Measurements from ENCODE around the gene ZNF211. TPM values are rescaled to one million over a fixed set of nuclear protein-coding genes. Genes with fewer than 3 reads are reported as not detected.

ZNF211 gene
- total RNA-seq, 1 experiment from 2014 or later = 12.9 TPM

- Histone ChIP-seq H2BK5ac (ENCODE audit: insufficient read length, low read length) (no peak overlapping the region), H2BK120ac (ENCODE audit: low read depth, low read length, poor library complexity, severe bottlenecking) (no peak overlapping the region), H3K9ac (ENCODE audit: extremely low read depth, insufficient read length, low read length) (no peak overlapping the region), H3K27ac (ENCODE audit: insufficient read length, low read depth, low read length) (no peak overlapping the region), H3K4ac (ENCODE audit: low read depth, low read length) (no peak overlapping the region), H4K8ac (replicated peaks; ENCODE audit: insufficient read length, low read depth, low read length) (no peak overlapping the region), H2AFZ (ENCODE audit: low read length) (no peak overlapping the region), H3K18ac (ENCODE audit: insufficient read length, low read depth, low read length) (no peak overlapping the region), H3K23me2 (ENCODE audit: insufficient read length, low read depth, low read length, poor library complexity, severe bottlenecking) (no peaks in the 10 kb centered on the region), H2BK12ac (ENCODE audit: insufficient read length, low read depth, low read length) (no peak overlapping the region), H4K5ac (ENCODE audit: insufficient read length, low read depth, low read length) (no peak overlapping the region), H3K4me1 (ENCODE audit: insufficient read depth, low read length) (peaks cover 4% of the 10 kb centered on the region; the same call in 1 of the 2 replicates), H3K4me2 (ENCODE audit: insufficient read depth, insufficient read length, low read length) (no peak overlapping the region), H2BK15ac (ENCODE audit: low read depth, low read length) (no peak overlapping the region), H3K79me1 (ENCODE audit: insufficient read depth, low read depth, low read length, poor library complexity, severe bottlenecking) (no peaks in the 10 kb centered on the region), H2AK5ac (ENCODE audit: insufficient read length, low read length) (no peak overlapping the region), H3K27me3 (ENCODE audit: insufficient read depth, low read length) (no peaks in the 10 kb centered on the region), H4K91ac (ENCODE audit: insufficient read length, low read depth, low read length) (no peak overlapping the region), H2BK20ac (ENCODE audit: low read depth, low read length, poor library complexity, severe bottlenecking) (no peak overlapping the region), H3T11ph (ENCODE audit: low read length) (no peak overlapping the region), H3K14ac (ENCODE audit: insufficient read depth, low read length) (no peak overlapping the region), H3K56ac (ENCODE audit: insufficient read length, low read depth, low read length) (no peak overlapping the region), H4K20me1 (ENCODE audit: control insufficient read depth, insufficient read depth, insufficient read length) (no peaks in the 10 kb centered on the region), H3K23ac (ENCODE audit: insufficient read length, low read depth, low read length) (no peak overlapping the region), H3K79me2 (ENCODE audit: insufficient read depth, low read length) (no peaks in the 10 kb centered on the region), H3K9me3 (ENCODE audit: control insufficient read depth, low read depth, low read length) (no peaks in the 10 kb centered on the region)
- WGBS (ENCODE audit: extremely low coverage, insufficient read length, low lambda C conversion rate) = no CpG with 5 or more reads among the region's 2 CpGs
- peaks cover 0 to 18% of the 10 kb centered on the region in 2 experiments for H3K9me3 Mint-ChIP-seq
- TF ChIP-seq, protein P1, sequence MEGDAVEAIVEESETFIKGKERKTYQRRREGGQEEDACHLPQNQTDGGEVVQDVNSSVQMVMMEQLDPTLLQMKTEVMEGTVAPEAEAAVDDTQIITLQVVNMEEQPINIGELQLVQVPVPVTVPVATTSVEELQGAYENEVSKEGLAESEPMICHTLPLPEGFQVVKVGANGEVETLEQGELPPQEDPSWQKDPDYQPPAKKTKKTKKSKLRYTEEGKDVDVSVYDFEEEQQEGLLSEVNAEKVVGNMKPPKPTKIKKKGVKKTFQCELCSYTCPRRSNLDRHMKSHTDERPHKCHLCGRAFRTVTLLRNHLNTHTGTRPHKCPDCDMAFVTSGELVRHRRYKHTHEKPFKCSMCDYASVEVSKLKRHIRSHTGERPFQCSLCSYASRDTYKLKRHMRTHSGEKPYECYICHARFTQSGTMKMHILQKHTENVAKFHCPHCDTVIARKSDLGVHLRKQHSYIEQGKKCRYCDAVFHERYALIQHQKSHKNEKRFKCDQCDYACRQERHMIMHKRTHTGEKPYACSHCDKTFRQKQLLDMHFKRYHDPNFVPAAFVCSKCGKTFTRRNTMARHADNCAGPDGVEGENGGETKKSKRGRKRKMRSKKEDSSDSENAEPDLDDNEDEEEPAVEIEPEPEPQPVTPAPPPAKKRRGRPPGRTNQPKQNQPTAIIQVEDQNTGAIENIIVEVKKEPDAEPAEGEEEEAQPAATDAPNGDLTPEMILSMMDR (conservative IDR thresholded peaks at IDR 0.05) = no peak
- peaks cover 5 to 6% of the 10 kb centered on the region in 2 experiments; a peak in 3 of 4 replicates for H3K4me1 Mint-ChIP-seq
- no peak overlapping the region for H3K4me3 Mint-ChIP-seq
- DNase-seq = no peak
- peaks cover 47% of the 10 kb centered on the region for H3K27me3 Mint-ChIP-seq (ENCODE audit: low read depth)
- H3K27ac Mint-ChIP-seq = no peak overlapping the region
- no peaks in the 10 kb centered on the region; a peak in 2 of 7 replicates for H3K36me3 Mint-ChIP-seq (ENCODE audit: insufficient read depth in 1 of 3, low read depth in 3 of 3)
Observed at GRCh38 chr19:57653689-57654088, 20.7 kb downstream of the ZNF211 start.
